OCI-LY7 (cell line): ENCODE data around the gene STIM2. TPM values are rescaled to one million over a fixed set of nuclear protein-coding genes. Genes with fewer than 3 reads are reported as not detected.
A peak's percentile ranks its signal among the peaks of the same experiment; 100 is the strongest.

Experiments used
- BruUV-seq: library from RNA; stranded (reverse); fragments of 400-500 nt; replicated peaks from 2 replicates; lab custom pipeline; 2021; lab: Mats Ljungman, UMichigan
- CTCF ChIA-PET: fragments of 300-600 bp; sonication (Branson Sonifier 250); formaldehyde crosslinking; loops from one replicate; lab custom pipeline; 2022; ENCODE audit warnings: antibody characterized with exemption; ENCODE audit not compliant: unreplicated experiment; lab: Charles Lee
- POLR2A ChIA-PET: fragments of 300-600 bp; sonication (Branson Sonifier 250); formaldehyde crosslinking; loops from one replicate; lab custom pipeline; 2022; ENCODE audit warnings: antibody characterized with exemption; lab: Charles Lee
- DNase-seq: peaks from one replicate; pipeline ENCODE4 v3.0.0-alpha.2; 2015; ENCODE audit warnings: low spot score
- H2AFZ ChIP-seq: fragments of 200-600 bp; sonication (generic), shearing (Covaris generic); 2 replicates; pipeline ENCODE4 v1.6.1; 2014; ENCODE audit warnings: mild to moderate bottlenecking, antibody characterized with exemption, low read length, moderate library complexity
- H3K27ac ChIP-seq: fragments of 200-600 bp; sonication (generic); 2 replicates; pipeline ENCODE4 v1.5.1; 2014; ENCODE audit warnings: mixed run types, low read depth, mild to moderate bottlenecking, moderate library complexity, low read length, inconsistent platforms; ENCODE audit not compliant: poor library complexity, severe bottlenecking
- H3K36me3 ChIP-seq: fragments of 200-600 bp; sonication (generic); 2 replicates; pipeline ENCODE4 v1.6.1; 2014; ENCODE audit warnings: mild to moderate bottlenecking, antibody characterized with exemption, low read length, moderate library complexity, mixed read lengths; ENCODE audit not compliant: insufficient read depth
- H3K4me1 ChIP-seq: fragments of 200-600 bp; sonication (generic); 2 replicates; pipeline ENCODE4 v1.5.1; 2014; ENCODE audit warnings: mild to moderate bottlenecking, low read length; ENCODE audit not compliant: insufficient read depth, poor library complexity, severe bottlenecking
- H3K4me2 ChIP-seq: fragments of 200-600 bp; sonication (generic); 2 replicates; pipeline ENCODE4 v1.6.1; 2014; ENCODE audit warnings: mild to moderate bottlenecking, low read length
- H3K4me3 ChIP-seq: fragments of 200-600 bp; sonication (generic); 2 replicates; pipeline ENCODE4 v1.5.1; 2014; ENCODE audit warnings: mild to moderate bottlenecking, low read depth, low read length; ENCODE audit not compliant: poor library complexity, severe bottlenecking
- H3K79me2 ChIP-seq: fragments of 200-600 bp; sonication (generic); 2 replicates; pipeline ENCODE4 v1.6.1; 2016; ENCODE audit warnings: low read depth, mild to moderate bottlenecking, low read length, moderate library complexity, mixed read lengths; ENCODE audit not compliant: insufficient read depth
- H3K9me2 ChIP-seq: fragments of 200-600 bp; sonication (generic); 2 replicates; pipeline ENCODE4 v1.6.1; 2016; ENCODE audit warnings: mild to moderate bottlenecking, low read length, mixed read lengths; ENCODE audit not compliant: insufficient read depth
- H3K9me3 ChIP-seq: fragments of 200-600 bp; sonication (generic); 2 replicates; pipeline ENCODE4 v1.6.1; 2014; ENCODE audit warnings: mild to moderate bottlenecking, mixed run types, low read length, mixed read lengths
- H4K20me1 ChIP-seq: fragments of 200-600 bp; sonication (generic); 2 replicates; pipeline ENCODE4 v1.6.1; 2014; ENCODE audit warnings: mild to moderate bottlenecking, antibody characterized with exemption, low read length, moderate library complexity, mixed read lengths; ENCODE audit not compliant: insufficient read depth
- EZH2phosphoT487 ChIP-seq: fragments of 200-600 bp; sonication (generic); IDR thresholded peaks from 2 replicates; pipeline ENCODE4 v1.6.1; 2018; ENCODE audit warnings: low read depth, borderline replicate concordance, mild to moderate bottlenecking, mixed run types, antibody characterized with exemption, low read length, moderate library complexity, mixed read lengths
- intact Hi-C: fragments of 100-400 bp; cut with micrococcal nuclease; formaldehyde crosslinking; loops from one replicate; pipeline ENCODE4 v1.10.0; 2022; ENCODE audit not compliant: unreplicated experiment
- total RNA-seq, 2 experiments: library from RNA; depleted of rRNA in 1 of 2; stranded (reverse); fragments of >200 nt in 1 of 2; shearing (Covaris generic) in 1 of 2; gene quantifications; 2 replicates each; pipeline ENCODE4 v1.2.3, GENCODE V29; 2014 to 2022
- TF ChIP-seq, protein P1 (sequence below): fragments of 200-600 bp; sonication (generic); conservative IDR thresholded peaks from 2 replicates; pipeline ENCODE4 v1.5.1; 2014; ENCODE audit warnings: mild to moderate bottlenecking, antibody characterized with exemption, low read length, moderate library complexity, mixed read lengths

STIM2 gene
- total RNA-seq, 2 experiments from 2014 or later, result 108 to 309 TPM

DNA sequence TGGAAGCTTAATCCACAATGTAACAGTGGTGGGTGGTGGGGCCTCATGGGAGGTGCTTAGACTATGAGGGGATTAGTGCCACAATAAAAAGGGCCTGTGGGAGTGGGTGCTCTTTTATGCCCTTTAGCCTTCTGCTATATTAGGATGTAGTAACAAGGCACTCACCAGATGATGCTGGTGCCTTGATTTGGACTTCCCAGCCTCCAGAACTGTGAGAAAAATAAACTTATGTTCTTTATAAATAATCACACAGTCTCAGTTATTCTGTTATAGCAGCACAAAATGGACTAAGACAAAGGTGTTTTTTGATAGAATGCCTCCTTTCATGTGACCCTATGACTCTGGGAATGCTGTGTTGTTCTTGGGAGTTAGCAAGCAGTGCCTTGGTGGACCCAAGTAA is 89.8 kb downstream of the STIM2 start:
- Histone ChIP-seq H3K27ac (no peak overlapping the region), H2AFZ (no peak overlapping the region), H4K20me1 (peaks cover 12% of the 10 kb centered on the region; the same call in 1 of the 2 replicates), H3K4me1 (peaks cover 15% of the 10 kb centered on the region), H3K9me2 (no peaks in the 10 kb centered on the region), H3K4me2 (no peak overlapping the region), H3K4me3 (no peak overlapping the region), H3K36me3 (peaks cover 77% of the 10 kb centered on the region), H3K9me3 (peaks cover 25% of the 10 kb centered on the region; the same call in 1 of the 2 replicates), H3K79me2 (peaks cover 100% of the 10 kb centered on the region)
- TF ChIP-seq, protein P1, sequence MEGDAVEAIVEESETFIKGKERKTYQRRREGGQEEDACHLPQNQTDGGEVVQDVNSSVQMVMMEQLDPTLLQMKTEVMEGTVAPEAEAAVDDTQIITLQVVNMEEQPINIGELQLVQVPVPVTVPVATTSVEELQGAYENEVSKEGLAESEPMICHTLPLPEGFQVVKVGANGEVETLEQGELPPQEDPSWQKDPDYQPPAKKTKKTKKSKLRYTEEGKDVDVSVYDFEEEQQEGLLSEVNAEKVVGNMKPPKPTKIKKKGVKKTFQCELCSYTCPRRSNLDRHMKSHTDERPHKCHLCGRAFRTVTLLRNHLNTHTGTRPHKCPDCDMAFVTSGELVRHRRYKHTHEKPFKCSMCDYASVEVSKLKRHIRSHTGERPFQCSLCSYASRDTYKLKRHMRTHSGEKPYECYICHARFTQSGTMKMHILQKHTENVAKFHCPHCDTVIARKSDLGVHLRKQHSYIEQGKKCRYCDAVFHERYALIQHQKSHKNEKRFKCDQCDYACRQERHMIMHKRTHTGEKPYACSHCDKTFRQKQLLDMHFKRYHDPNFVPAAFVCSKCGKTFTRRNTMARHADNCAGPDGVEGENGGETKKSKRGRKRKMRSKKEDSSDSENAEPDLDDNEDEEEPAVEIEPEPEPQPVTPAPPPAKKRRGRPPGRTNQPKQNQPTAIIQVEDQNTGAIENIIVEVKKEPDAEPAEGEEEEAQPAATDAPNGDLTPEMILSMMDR, result no peak
- intact Hi-C loops, result no loop called here
- DNase-seq, result no peak
- ChIA-PET POLR2A (interaction anchor here (0.6 to 1.7 kb wide), 7 partner anchors 8 to 142 kb away, joined by 3 to 8 read pairs (median 4); no protein-coding TSS in a partner anchor), CTCF (no interaction called here)
- BruUV-seq, result no TSS peak

DNA sequence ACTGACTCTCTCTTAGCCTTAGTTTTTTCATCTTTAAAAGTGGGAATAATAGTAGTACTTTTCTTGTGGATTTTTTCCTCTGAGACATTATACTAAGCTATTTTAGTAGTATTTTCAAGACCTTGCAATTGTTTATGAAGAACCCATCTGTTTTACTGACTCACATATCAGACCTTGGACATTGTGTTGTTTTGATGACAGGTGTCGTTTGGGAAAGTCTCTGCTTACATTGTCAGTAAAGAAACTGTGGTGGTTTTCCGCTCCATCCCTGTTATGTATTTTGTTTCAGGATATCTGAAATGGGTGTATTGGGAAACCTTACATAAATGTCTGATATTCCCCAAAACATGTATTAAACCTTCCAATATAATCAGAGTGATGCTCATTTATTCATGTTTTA is 92.2 kb downstream of the STIM2 start:
- peaks cover 100% of the 10 kb centered on the region for H3K79me2 ChIP-seq
- peaks cover 12% of the 10 kb centered on the region; the same call in 1 of the 2 replicates for H4K20me1 ChIP-seq
- BruUV-seq, result no TSS peak
- no peak overlapping the region for H2AFZ ChIP-seq
- DNase-seq, result no peak
- H3K27ac ChIP-seq, result no peak overlapping the region
- ChIA-PET POLR2A (interaction anchor here (0.6 to 1.2 kb wide), 3 partner anchors 11 to 66 kb away, joined by 3 to 6 read pairs (median 4); no protein-coding TSS in a partner anchor), CTCF (no interaction called here)
- H3K9me3 ChIP-seq, result peaks cover 22% of the 10 kb centered on the region; the same call in 1 of the 2 replicates
- H3K4me1 ChIP-seq, result peaks cover 15% of the 10 kb centered on the region
- intact Hi-C loops, result no loop called here
- peaks cover 68% of the 10 kb centered on the region for H3K36me3 ChIP-seq
- H3K9me2 ChIP-seq, result no peaks in the 10 kb centered on the region
- H3K4me3 ChIP-seq, result no peak overlapping the region
- no peak overlapping the region for H3K4me2 ChIP-seq
- TF ChIP-seq, protein P1, result no peak
- TF ChIP-seq EZH2phosphoT487, result no peak

DNA sequence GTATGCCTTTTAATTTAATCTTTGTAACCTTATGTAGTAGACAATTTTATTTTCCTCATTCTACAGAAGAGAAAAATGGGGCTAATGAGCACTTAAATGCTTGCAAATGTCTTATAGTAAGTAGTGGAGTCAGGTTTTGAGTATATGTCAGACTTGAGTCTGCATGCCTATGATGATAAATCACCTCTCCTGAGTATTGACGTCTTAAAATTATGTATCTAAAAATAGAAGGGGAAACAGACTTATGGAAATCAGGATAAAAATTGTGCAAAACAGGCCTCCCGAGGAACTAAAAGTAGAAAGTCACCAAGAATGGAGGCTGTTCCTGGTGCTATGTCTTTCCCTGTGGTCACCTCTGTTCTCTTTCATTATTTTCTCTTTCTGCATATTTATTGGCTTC is 92.7 kb downstream of the STIM2 start:
- Histone ChIP-seq H3K4me3 (no peak overlapping the region), H3K27ac (peak overlapping the region; percentile 14), H4K20me1 (peaks cover 12% of the 10 kb centered on the region; the same call in 1 of the 2 replicates), H2AFZ (no peak overlapping the region), H3K9me3 (peaks cover 22% of the 10 kb centered on the region; the same call in 1 of the 2 replicates), H3K79me2 (peaks cover 100% of the 10 kb centered on the region), H3K9me2 (no peaks in the 10 kb centered on the region), H3K4me1 (peaks cover 15% of the 10 kb centered on the region), H3K4me2 (peak overlapping the region; percentile 15; the same call in 1 of the 2 replicates), H3K36me3 (peaks cover 68% of the 10 kb centered on the region)
- ChIA-PET CTCF (no interaction called here), POLR2A (no interaction called here)
- intact Hi-C loops, result no loop called here
- no TSS peak for BruUV-seq
- TF ChIP-seq EZH2phosphoT487, result no peak
- TF ChIP-seq, protein P1, result no peak
- no peak for DNase-seq
